Measurements from ENCODE around the gene PTCHD1. TPM values are rescaled to one million over a fixed set of nuclear protein-coding genes. Genes with fewer than 3 reads are reported as not detected.

PTCHD1 gene
- total and polyA plus RNA-seq, 9 of the 15 experiments (the other 6 are each of a cell fraction or from before 2014, with no cell fraction given), result not detected

DNA sequence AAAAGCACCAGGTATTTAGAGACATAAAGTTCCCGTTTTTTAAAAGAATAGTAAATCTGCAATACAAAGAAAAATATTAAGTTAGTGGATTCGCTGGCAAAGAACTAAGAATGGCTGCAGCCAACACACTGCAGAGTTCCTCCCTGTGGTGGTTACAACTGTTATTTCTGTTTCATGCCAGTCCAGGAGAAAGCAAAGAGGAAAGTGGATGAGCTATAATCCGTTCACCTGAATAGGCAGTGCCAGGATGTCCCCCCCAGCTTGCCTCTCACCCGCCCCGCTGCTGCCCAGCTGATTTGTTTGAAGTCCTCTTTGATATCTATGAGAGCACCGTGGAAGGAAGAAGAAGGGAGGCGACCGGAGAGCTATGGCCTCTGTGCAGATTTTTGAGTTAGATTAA lies 63.9 kb downstream of the PTCHD1 start (continued):
- TF ChIP-seq, protein P1, sequence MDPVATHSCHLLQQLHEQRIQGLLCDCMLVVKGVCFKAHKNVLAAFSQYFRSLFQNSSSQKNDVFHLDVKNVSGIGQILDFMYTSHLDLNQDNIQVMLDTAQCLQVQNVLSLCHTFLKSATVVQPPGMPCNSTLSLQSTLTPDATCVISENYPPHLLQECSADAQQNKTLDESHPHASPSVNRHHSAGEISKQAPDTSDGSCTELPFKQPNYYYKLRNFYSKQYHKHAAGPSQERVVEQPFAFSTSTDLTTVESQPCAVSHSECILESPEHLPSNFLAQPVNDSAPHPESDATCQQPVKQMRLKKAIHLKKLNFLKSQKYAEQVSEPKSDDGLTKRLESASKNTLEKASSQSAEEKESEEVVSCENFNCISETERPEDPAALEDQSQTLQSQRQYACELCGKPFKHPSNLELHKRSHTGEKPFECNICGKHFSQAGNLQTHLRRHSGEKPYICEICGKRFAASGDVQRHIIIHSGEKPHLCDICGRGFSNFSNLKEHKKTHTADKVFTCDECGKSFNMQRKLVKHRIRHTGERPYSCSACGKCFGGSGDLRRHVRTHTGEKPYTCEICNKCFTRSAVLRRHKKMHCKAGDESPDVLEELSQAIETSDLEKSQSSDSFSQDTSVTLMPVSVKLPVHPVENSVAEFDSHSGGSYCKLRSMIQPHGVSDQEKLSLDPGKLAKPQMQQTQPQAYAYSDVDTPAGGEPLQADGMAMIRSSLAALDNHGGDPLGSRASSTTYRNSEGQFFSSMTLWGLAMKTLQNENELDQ (CRISPR knock-in tag; IDR thresholded peaks at IDR 0.05; ENCODE audit: borderline replicate concordance), result no peak
- TF ChIP-seq, protein P2, sequence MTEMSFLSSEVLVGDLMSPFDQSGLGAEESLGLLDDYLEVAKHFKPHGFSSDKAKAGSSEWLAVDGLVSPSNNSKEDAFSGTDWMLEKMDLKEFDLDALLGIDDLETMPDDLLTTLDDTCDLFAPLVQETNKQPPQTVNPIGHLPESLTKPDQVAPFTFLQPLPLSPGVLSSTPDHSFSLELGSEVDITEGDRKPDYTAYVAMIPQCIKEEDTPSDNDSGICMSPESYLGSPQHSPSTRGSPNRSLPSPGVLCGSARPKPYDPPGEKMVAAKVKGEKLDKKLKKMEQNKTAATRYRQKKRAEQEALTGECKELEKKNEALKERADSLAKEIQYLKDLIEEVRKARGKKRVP (CRISPR knock-in tag; IDR thresholded peaks at IDR 0.05), result no peak
- TF ChIP-seq ZNF232 (CRISPR knock-in tag; IDR thresholded peaks at IDR 0.05) (no peak), MCM2 (IDR thresholded peaks at IDR 0.05; ENCODE audit: low read depth) (no peak), CBX5 (IDR thresholded peaks at IDR 0.05; ENCODE audit: borderline replicate concordance, low read depth) (no peak), ZKSCAN1 (IDR thresholded peaks at IDR 0.05; ENCODE audit: low read depth, low read length) (no peak), EHMT2 (IDR thresholded peaks at IDR 0.05) (no peak), GATAD2A (IDR thresholded peaks at IDR 0.05) (no peak)

DNA sequence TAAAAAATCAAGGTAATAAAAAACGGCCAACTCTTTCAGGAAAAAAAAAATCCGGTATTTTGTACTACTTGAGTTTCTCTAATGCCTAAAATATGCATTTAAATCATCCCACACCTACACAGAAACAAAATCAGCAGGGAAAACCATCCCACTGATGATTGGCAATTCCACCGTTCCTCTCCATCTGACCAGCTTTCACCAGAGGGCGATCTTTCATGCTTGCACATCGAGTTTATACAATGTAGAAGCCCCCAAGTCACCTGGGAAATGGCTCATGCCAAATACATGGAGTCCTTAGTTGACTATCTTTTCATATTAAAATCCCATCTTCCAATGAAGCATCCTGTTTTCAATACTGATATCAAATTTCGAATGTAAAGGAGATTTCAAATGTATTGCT lies 69.2 kb downstream of the PTCHD1 start:
- H3K4me2 ChIP-seq (ENCODE audit: insufficient read depth, low read length), result no peak overlapping the region
- H2AFZ ChIP-seq (ENCODE audit: low read depth, low read length), result no peak overlapping the region
- no TSS peak for BruUV-seq (replicated peaks)
- no peaks in the 10 kb centered on the region for H3K4me1 ChIP-seq (replicated peaks in 1 of 2; ENCODE audit: control insufficient read depth in 2 of 2, insufficient read depth in 2 of 2, low read length in 2 of 2)
- H3K4me3 ChIP-seq, result no peak overlapping the region
- intact Hi-C loops (cut with micrococcal nuclease) (no loop called here), in situ Hi-C loops (cut with MboI) (no loop called here)
- ATAC-seq, result no peak
- TF ChIP-seq GABPA (tag; conservative IDR thresholded peaks at IDR 0.05; ENCODE audit: low read depth) (no peak), ZNF133 (CRISPR knock-in tag; IDR thresholded peaks at IDR 0.05) (no peak)
- TF ChIP-seq, protein P3, sequence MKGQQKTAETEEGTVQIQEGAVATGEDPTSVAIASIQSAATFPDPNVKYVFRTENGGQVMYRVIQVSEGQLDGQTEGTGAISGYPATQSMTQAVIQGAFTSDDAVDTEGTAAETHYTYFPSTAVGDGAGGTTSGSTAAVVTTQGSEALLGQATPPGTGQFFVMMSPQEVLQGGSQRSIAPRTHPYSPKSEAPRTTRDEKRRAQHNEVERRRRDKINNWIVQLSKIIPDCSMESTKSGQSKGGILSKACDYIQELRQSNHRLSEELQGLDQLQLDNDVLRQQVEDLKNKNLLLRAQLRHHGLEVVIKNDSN (CRISPR knock-in tag; IDR thresholded peaks at IDR 0.05), result no peak
- TF ChIP-seq, protein P4, sequence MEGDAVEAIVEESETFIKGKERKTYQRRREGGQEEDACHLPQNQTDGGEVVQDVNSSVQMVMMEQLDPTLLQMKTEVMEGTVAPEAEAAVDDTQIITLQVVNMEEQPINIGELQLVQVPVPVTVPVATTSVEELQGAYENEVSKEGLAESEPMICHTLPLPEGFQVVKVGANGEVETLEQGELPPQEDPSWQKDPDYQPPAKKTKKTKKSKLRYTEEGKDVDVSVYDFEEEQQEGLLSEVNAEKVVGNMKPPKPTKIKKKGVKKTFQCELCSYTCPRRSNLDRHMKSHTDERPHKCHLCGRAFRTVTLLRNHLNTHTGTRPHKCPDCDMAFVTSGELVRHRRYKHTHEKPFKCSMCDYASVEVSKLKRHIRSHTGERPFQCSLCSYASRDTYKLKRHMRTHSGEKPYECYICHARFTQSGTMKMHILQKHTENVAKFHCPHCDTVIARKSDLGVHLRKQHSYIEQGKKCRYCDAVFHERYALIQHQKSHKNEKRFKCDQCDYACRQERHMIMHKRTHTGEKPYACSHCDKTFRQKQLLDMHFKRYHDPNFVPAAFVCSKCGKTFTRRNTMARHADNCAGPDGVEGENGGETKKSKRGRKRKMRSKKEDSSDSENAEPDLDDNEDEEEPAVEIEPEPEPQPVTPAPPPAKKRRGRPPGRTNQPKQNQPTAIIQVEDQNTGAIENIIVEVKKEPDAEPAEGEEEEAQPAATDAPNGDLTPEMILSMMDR (IDR thresholded peaks at IDR 0.05 in 2 of 3, conservative IDR thresholded peaks at IDR 0.05 in 1 of 3; ENCODE audit: insufficient read depth in 2 of 3, low read depth in 1 of 3, low read length in 3 of 3), result 0 out of 6 replicates have a peak, but pooled peaks of 2 of the 3 experiments have one; percentile 14 to 17
- ChIA-PET CTCF (ENCODE audit: low intra/inter-chr PET ratio) (no interaction called here), POLR2A (no interaction called here)
- FAIRE-seq, result no peak
- no peak overlapping the region for H3K27ac ChIP-seq (ENCODE audit: extremely low read depth, low read depth, low read length)
- no peaks in the 10 kb centered on the region for H3K9me3 ChIP-seq (replicated peaks; ENCODE audit: control insufficient read depth, insufficient read depth, low read depth, low read length)
- H3K9ac ChIP-seq (ENCODE audit: insufficient read depth in 1 of 2, low read depth in 2 of 2, low read length in 2 of 2), result no peak overlapping the region
- H4K20me1 ChIP-seq (replicated peaks; ENCODE audit: control insufficient read depth, insufficient read depth, low read length), result no peaks in the 10 kb centered on the region
- no peaks in the 10 kb centered on the region for H3K79me2 ChIP-seq (ENCODE audit: control insufficient read depth, insufficient read depth, low read length)
- WGBS (ENCODE audit: insufficient coverage, low coverage, missing lambda C conversion rate), result 0% methylated on average over 6 of the region's 6 CpGs
- H3K27me3 ChIP-seq (ENCODE audit: control insufficient read depth in 2 of 2, insufficient read depth in 2 of 2, low read length in 2 of 2), result no peaks in the 10 kb centered on the region
- H3K9me1 ChIP-seq (ENCODE audit: control insufficient read depth, insufficient read depth, low read length), result no peaks in the 10 kb centered on the region
- no peak for DNase-seq (ENCODE audit: extremely low read depth in 1 of 4, low spot score in 3 of 4)
- H3K36me3 ChIP-seq (ENCODE audit: control insufficient read depth, insufficient read depth, low read length), result no peaks in the 10 kb centered on the region

Data from K562 (cell line).